ENCODE results near the gene MAN2A1.

DNA sequence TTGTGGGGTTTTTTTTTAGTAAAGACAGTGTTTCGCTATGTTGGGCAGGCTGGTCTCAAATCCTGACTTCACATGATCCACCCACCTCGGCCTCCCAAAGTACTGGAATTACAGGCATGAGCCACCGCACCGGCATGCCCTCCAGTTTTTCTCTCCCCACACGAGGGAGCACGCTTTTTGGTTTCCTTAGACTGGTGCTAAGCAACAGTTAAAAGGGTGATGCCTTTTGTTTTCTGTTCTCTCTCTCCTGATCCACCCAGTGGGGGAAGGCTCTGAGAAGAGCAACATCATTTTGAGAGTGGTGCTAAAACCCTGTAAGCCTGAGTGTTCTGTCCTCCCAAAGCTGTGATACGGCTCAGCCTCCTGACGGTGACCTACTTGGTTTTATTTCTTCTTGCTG is 146.6 kb downstream of the MAN2A1 start:
- TF ChIP-seq EZH2 (IDR thresholded peaks at IDR 0.05; ENCODE audit: insufficient read depth, poor library complexity, severe bottlenecking) (no peak), EZH2phosphoT487 (IDR thresholded peaks at IDR 0.05; ENCODE audit: insufficient read depth, low read depth) (no peak)
